Measurements from ENCODE around the gene CCDC183. TPM values are rescaled to one million over a fixed set of nuclear protein-coding genes. Genes with fewer than 3 reads are reported as not detected.
"Not testable (repeated sequence)": the region's sequence is repeated elsewhere in the genome, so short reads cannot be mapped to it uniquely, and the experiment has no call there.

The CCDC183 gene
- total RNA-seq, 1 donor from 2014 or later: 0.52 TPM

DNA sequence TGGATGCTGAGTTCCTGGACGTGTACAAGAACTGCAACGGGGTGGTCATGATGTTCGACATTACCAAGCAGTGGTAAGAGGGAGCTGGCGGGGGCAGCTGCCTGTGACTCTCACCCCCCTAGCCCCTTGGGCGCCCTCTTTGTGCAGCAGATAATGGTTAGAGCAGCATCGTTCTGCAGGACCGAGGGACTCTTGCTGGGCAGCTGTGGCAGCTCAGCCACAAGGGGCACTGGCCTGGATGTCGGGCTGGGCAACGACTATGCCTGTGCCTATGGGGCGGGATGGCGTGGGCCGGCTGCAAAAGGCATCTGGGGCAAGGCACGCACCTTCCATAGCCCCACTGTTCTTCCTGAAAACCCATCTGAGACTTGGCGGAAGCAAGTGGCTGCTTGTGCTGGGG is 33.3 kb downstream of the CCDC183 start:
- H3K36me3 Mint-ChIP-seq (ENCODE audit: low read depth): peaks cover 5% of the 10 kb centered on the region
- no peak overlapping the region for H3K4me3 Mint-ChIP-seq
- intact Hi-C loops (cut with micrococcal nuclease): no loop called here
- no peak for DNase-seq (ENCODE audit: low spot score)
- no peaks in the 10 kb centered on the region for H3K4me1 Mint-ChIP-seq (ENCODE audit: low read depth)
- no peaks in the 10 kb centered on the region for H3K27me3 Mint-ChIP-seq (ENCODE audit: insufficient read depth)
- H3K27ac Mint-ChIP-seq: no peak overlapping the region
- no peaks in the 10 kb centered on the region for H3K9me3 Mint-ChIP-seq

DNA sequence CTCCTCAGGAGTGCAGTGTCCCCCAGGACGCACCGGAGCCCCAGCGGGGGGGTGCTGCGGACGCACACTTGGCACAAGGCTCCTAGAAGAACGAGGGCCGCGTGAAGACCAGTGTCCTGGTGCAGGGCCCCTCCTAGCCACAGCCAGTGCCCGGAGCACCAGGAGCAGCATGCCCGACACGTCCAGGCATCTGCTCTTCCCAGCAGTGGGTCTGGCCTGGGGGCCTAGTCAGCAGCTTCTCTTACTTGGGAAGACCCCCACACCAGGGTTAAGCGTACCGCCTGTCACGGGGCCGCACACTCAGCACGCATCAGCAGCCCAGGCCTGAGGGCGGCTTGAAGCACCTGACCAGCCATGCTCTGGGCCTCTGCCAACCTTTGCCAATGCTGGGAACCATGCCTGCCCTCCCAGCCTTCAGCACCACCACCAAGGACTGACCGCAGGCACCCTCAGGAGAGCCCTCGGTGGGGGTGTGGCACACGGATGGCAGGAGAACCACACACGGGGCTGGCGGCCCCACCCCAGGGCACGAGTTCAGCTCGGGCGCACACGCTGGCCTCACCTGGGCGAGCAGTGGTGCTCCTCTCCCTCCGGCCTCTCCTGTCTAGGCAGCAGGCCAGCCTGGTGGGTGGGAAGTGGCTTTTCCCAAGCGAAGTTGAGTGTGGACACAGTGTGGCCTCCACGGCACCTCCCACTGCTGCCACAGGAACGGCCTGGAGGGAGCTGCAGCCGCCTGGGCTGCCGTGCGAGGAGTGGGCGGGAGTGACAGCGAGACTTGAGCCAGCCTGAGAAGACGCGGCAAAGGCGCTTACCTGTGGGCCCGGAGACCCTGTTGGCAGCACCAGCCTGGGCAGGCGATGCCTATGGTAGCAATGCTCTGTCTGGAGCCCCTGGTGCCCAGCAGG is 34.1 kb downstream of the CCDC183 start:
- Mint-ChIP-seq H3K27ac (no peak overlapping the region), H3K36me3 (ENCODE audit: low read depth) (peaks cover 5% of the 10 kb centered on the region), H3K27me3 (ENCODE audit: insufficient read depth) (no peaks in the 10 kb centered on the region), H3K9me3 (no peaks in the 10 kb centered on the region), H3K4me1 (ENCODE audit: low read depth) (no peaks in the 10 kb centered on the region), H3K4me3 (no peak overlapping the region)
- intact Hi-C loops (cut with micrococcal nuclease): no loop called here
- no peak for DNase-seq (ENCODE audit: low spot score)

DNA sequence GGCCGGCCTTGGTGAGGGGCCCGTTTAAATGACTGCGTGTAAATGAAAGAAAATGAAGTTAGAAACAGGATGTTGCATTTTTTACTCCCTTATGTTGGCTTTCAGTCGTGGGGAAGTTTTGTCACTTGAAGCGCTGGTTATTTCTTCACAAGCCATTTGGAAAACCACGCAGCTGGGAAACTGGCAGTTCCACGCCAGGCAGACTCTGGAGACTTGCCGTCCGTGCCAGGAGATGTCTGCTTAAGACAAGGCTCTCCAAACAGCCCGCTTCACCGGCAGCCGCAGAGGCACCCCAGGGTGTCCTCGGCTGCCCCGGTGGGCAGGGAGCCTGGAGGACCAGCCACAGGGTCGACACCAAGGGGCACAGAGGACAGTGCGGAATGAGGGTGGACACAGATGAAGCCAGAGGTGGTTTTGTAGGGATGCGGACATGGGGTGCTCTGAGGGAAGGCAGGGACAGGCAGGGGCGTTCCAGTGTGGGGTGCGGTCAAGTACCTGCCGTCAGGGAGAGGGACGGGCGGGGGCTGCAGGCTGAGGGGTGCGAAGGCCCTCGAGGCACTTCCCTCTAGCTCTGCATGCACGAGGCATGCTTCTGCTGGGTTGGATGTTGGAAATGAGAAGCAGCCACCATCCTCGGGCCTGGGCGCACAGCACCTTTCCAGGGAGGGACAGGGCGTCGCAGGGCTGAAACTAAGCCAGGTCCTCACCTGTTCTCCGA is 35.0 kb downstream of the CCDC183 start:
- Mint-ChIP-seq H3K27ac (no peak overlapping the region), H3K36me3 (ENCODE audit: low read depth) (peaks cover 5% of the 10 kb centered on the region), H3K9me3 (no peaks in the 10 kb centered on the region)

DNA sequence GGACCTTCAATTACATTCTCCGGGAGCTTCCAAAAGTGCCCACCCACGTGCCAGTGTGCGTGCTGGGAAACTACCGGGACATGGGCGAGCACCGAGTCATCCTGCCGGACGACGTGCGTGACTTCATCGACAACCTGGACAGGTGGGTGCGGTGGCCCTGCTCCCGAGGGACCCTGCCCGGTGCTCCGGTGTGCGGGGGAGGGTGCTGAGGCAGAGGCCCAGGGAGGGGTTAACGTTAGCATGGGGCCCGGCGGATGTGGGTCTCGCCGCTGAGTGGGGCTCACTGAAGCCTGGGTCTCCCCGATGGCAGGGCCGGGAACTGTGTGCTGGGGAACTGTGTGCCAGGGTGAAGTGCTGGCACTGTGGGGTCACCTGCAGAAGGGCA is 35.6 kb downstream of the CCDC183 start:
- no peaks in the 10 kb centered on the region for H3K27me3 Mint-ChIP-seq (ENCODE audit: insufficient read depth)
- H3K4me3 Mint-ChIP-seq: no peak overlapping the region
- H3K4me1 Mint-ChIP-seq (ENCODE audit: low read depth): no peaks in the 10 kb centered on the region
- no peak overlapping the region for H3K27ac Mint-ChIP-seq
- no peaks in the 10 kb centered on the region for H3K9me3 Mint-ChIP-seq
- DNase-seq (ENCODE audit: low spot score): no peak
- intact Hi-C loops (cut with micrococcal nuclease): no loop called here
- H3K36me3 Mint-ChIP-seq (ENCODE audit: low read depth): peaks cover 5% of the 10 kb centered on the region

More for the DNA sequence above, 35.0 kb downstream of the CCDC183 start:
- intact Hi-C loops (cut with micrococcal nuclease): no loop called here
- H3K4me3 Mint-ChIP-seq: no peak overlapping the region
- no peaks in the 10 kb centered on the region for H3K27me3 Mint-ChIP-seq (ENCODE audit: insufficient read depth)
- H3K4me1 Mint-ChIP-seq (ENCODE audit: low read depth): no peaks in the 10 kb centered on the region
- DNase-seq (ENCODE audit: low spot score): no peak

DNA sequence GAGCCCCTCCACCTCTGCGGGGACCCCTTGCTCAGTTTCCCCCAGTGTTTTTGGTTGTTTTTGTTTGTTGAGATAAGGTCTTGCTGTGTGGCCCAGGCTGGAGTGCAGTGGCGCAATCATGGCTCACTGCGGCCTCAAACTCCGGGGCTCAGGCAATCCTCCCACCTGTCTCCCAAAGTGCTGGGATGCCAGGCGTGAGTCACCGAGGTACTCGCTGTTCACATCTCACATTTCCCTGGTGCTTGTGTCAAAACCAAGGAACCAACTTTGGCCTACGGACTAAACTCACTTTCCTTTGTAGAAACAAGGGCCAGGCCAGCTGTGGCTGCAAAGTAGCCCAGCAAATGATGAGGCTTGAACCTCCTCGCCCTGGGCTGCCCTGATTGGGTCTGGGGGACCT is 36.4 kb downstream of the CCDC183 start:
- Mint-ChIP-seq H3K36me3 (ENCODE audit: low read depth) (peaks cover 5% of the 10 kb centered on the region), H3K27me3 (ENCODE audit: insufficient read depth) (no peaks in the 10 kb centered on the region), H3K27ac (no peak overlapping the region), H3K9me3 (no peaks in the 10 kb centered on the region), H3K4me1 (ENCODE audit: low read depth) (no peaks in the 10 kb centered on the region), H3K4me3 (no peak overlapping the region)
- intact Hi-C loops (cut with micrococcal nuclease): no loop called here
- no peak for DNase-seq (ENCODE audit: low spot score)

DNA sequence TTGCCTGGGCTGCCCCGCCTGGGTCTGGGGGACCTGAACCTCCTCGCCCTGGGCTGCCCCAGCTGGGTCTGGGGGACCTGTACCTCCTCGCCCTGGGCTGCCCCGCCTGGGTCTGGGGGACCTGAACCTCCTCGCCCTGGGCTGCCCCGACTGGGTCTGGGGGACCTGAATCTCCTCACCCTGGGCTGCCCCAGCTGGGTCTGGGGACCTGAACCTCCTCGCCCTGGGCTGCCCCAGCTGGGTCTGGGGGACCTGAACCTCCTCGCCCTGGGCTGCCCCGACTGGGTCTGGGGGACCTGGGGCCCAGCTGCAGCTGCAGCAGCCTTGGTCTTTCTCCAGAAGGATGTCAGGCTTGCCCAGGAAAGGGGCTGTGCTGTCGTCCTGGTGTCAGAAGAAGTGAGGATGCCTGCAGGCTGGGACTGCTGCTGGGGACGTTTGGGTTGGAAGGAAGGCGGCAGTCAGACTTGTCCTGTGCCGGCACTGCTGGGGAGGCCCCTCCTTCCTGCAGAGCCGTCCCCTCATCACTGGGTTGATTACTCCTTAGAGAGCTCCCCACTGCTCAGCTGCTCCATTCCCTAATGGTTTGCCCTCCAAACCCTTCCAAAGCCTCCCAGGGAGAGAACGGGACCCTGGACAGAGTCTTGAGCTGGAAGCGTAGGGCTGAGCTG is 37.4 kb downstream of the CCDC183 start:
- H3K27ac Mint-ChIP-seq; DNase-seq (ENCODE audit: low spot score); intact Hi-C loops (cut with micrococcal nuclease); H3K9me3 Mint-ChIP-seq; H3K36me3 Mint-ChIP-seq (ENCODE audit: low read depth); H3K4me3 Mint-ChIP-seq; H3K27me3 Mint-ChIP-seq (ENCODE audit: insufficient read depth); H3K4me1 Mint-ChIP-seq (ENCODE audit: low read depth): not testable (repeated sequence)

DNA sequence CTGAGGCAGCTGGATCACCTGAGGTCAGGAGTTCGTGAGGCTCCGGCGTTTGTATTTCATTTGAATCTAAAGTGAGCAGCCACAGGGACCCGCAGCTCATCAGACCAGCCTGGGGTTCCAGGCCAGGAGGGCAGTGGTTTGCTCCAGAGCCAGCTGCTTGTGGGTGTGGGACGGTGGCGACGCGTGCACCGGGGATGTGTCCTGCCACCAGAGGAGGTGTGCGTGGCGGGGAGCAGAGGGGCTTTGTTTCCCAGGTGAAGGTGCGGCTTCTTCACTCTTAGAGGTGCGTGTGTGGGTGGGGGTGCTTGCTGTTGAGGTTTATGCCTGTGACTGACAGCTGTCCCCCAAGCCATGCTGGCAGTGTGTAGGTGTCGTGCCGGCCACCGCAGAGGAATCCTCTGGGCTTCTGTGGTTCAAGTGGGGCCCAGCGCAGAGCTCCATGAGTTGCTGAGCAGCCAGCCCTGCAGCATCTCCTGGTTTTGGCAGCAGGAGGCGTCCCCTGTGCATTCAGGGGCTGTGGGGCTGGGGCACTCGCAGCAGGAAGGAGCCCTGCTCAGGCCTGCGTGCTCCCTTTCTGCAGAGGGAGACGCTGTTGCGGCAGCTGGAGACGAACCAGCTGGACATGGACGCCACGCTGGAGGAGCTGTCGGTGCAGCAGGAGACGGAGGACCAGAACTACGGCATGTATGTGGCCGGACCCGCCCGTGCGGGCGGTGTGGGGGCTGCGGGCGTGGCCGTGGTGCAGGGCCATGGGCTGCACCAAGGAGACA is 39.2 kb downstream of the CCDC183 start:
- intact Hi-C loops (cut with micrococcal nuclease): no loop called here
- no peaks in the 10 kb centered on the region for H3K4me1 Mint-ChIP-seq (ENCODE audit: low read depth)
- H3K36me3 Mint-ChIP-seq (ENCODE audit: low read depth): peaks cover 6% of the 10 kb centered on the region
- H3K9me3 Mint-ChIP-seq: no peaks in the 10 kb centered on the region
- H3K27ac Mint-ChIP-seq: no peak overlapping the region
- no peak overlapping the region for H3K4me3 Mint-ChIP-seq
- no peaks in the 10 kb centered on the region for H3K27me3 Mint-ChIP-seq (ENCODE audit: insufficient read depth)
- no peak for DNase-seq (ENCODE audit: low spot score)

DNA sequence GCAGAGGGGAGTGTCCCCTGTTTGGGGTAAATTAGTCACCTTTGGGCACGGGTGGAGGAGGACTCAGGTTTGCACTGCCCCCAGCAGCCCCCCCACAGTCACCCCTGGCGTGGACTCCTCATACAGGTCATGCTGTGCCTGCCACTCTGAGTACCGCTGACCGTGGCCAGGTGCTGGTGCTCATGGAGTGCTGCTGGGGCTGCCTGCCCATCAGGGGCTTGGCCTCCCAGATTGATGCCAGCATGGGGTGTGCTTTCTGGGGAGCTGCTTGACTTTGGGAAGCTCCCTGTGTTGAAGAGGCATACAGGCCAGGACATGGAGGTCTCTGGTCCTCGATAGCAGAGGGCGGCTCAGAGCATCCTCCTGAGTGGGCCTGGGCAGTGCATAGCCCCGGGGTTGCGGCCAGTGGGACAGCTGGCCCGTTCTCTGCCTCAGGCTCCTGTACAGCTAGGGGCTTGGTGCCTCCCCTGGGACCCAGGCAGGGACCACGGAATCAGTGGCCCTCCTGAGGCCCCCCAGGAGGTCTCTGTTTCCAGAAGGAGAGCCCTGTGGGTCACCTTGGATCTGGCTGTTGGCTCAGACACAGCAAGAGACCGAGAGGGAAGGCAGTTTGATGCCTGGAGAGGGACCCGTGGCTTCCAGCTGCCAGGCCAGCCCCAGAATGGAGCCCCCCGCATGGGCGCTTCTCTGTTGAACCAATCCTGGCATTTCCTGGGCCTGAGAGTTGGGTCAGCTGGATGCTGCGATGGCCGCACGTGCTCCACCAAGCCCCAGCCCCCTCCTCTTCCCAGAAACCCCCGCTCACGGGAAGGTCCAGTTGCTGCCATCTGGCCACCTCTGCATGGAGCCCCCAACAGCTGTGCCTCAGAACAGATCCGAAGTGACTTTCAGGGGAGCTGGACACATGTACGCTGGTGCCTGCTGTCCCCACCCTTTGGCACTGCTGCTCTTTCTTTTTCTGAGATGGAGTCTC is 40.1 kb downstream of the CCDC183 start:
- intact Hi-C loops (cut with micrococcal nuclease): no loop called here
- no peak for DNase-seq (ENCODE audit: low spot score)
- no peak overlapping the region for H3K4me3 Mint-ChIP-seq

DNA sequence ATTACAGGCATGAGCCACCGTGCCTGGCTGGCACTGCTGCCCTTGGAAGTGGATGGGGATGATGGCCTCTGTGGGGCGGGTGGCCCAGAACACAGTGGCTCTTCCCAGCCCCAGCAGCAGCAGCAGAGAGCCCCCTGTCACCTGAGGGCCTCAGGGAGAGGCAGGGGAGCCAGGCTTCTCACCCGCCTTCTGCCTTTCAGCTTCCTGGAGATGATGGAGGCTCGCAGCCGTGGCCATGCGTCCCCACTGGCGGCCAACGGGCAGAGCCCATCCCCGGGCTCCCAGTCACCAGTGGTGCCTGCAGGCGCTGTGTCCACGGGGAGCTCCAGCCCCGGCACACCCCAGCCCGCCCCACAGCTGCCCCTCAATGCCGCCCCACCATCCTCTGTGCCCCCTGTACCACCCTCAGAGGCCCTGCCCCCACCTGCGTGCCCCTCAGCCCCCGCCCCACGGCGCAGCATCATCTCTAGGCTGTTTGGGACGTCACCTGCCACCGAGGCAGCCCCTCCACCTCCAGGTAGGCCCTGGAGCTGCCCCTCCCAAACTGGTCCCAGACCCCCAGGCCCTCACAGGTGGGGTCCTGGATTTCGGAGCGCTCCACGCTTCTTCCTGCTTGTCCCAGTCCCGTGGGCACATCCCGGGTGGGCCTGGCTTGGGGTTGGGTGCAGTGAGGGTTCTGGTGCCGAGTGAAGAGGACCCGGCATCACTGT is 41.2 kb downstream of the CCDC183 start:
- no peaks in the 10 kb centered on the region for H3K4me1 Mint-ChIP-seq (ENCODE audit: low read depth)

More for the DNA sequence above, 40.1 kb downstream of the CCDC183 start:
- Mint-ChIP-seq H3K36me3 (ENCODE audit: low read depth) (peaks cover 6% of the 10 kb centered on the region), H3K9me3 (no peaks in the 10 kb centered on the region), H3K27ac (no peak overlapping the region), H3K27me3 (ENCODE audit: insufficient read depth) (no peaks in the 10 kb centered on the region), H3K4me1 (ENCODE audit: low read depth) (no peaks in the 10 kb centered on the region)

DNA sequence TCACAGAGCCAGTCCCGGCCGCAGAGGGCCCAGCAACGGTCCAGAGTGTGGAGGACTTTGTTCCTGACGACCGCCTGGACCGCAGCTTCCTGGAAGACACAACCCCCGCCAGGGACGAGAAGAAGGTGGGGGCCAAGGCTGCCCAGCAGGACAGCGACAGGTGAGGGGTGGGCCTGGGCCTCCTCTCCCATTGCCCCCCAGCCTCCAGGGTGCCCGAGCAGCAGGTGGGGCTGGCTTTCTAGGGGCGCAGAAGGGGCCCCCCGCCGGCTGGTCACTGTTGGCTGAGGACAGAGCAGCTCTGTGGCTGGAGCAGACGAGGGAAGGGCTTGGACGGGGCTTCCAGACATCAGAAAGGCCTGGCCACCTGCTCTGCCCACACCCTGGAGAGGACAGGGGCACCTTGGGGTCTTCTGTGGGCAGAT is 41.7 kb downstream of the CCDC183 start:
- intact Hi-C loops (cut with micrococcal nuclease); H3K27ac Mint-ChIP-seq: not testable (repeated sequence)

More for the DNA sequence above, 41.2 kb downstream of the CCDC183 start:
- Mint-ChIP-seq H3K4me3 (no peak overlapping the region), H3K27me3 (ENCODE audit: insufficient read depth) (no peaks in the 10 kb centered on the region), H3K27ac (no peak overlapping the region), H3K36me3 (ENCODE audit: low read depth) (peaks cover 6% of the 10 kb centered on the region), H3K9me3 (no peaks in the 10 kb centered on the region)
- DNase-seq (ENCODE audit: low spot score): no peak
- intact Hi-C loops (cut with micrococcal nuclease): no loop called here

More for the DNA sequence above, 41.7 kb downstream of the CCDC183 start:
- not testable (repeated sequence) for H3K4me3 Mint-ChIP-seq; DNase-seq (ENCODE audit: low spot score); H3K36me3 Mint-ChIP-seq (ENCODE audit: low read depth); H3K4me1 Mint-ChIP-seq (ENCODE audit: low read depth); H3K27me3 Mint-ChIP-seq (ENCODE audit: insufficient read depth); H3K9me3 Mint-ChIP-seq
